Measurements from ENCODE around the gene CD247. TPM values are rescaled to one million over a fixed set of nuclear protein-coding genes. Genes with fewer than 3 reads are reported as not detected.
A peak's percentile ranks its signal among the peaks of the same experiment; 100 is the strongest.

Gene CD247
- total and polyA plus RNA-seq, 9 of the 15 experiments (the other 6 are each of a cell fraction or from before 2014, with no cell fraction given), result 0.08 to 0.42 (median 0.28) TPM; not detected in 5

- TF ChIP-seq E2F4 (CRISPR knock-in tag; IDR thresholded peaks at IDR 0.05; ENCODE audit: low read depth) (no peak), MBD1 (CRISPR knock-in tag; IDR thresholded peaks at IDR 0.05) (no peak), CHAMP1 (IDR thresholded peaks at IDR 0.05) (no peak), HBP1 (CRISPR knock-in tag; IDR thresholded peaks at IDR 0.05) (no peak), ARID1B (IDR thresholded peaks at IDR 0.05) (peak; percentile 47; the same call in 1 of the 2 replicates), ZNF408 (CRISPR knock-in tag; IDR thresholded peaks at IDR 0.05; ENCODE audit: low read depth) (no peak), NR1H2 (CRISPR knock-in tag; IDR thresholded peaks at IDR 0.05) (no peak), CREB5 (CRISPR knock-in tag; IDR thresholded peaks at IDR 0.05) (no peak), ZEB2 (IDR thresholded peaks at IDR 0.05) (peak; percentile 72), SMARCA4 (IDR thresholded peaks at IDR 0.05) (peak; percentile 61; the same call in 1 of the 2 replicates), SMAD2 (IDR thresholded peaks at IDR 0.05; ENCODE audit: low read depth, low read length) (no peak), ARID3A (IDR thresholded peaks at IDR 0.05; ENCODE audit: borderline replicate concordance, low read depth, low read length) (0 out of 2 replicates have a peak, but pooled peaks have one; percentile 25), ZNF444 (CRISPR knock-in tag; IDR thresholded peaks at IDR 0.05) (no peak), EHMT2 (IDR thresholded peaks at IDR 0.05) (peak; percentile 15; the same call in 1 of the 2 replicates), NRF1 (conservative IDR thresholded peaks at IDR 0.05 in 1 of 2, IDR thresholded peaks at IDR 0.05 in 1 of 2) (peak; percentile 57 to 59; a peak in 3 of 4 replicates), ZC3H4 (CRISPR knock-in tag; IDR thresholded peaks at IDR 0.05; ENCODE audit: borderline replicate concordance) (no peak), PHF20 (IDR thresholded peaks at IDR 0.05; ENCODE audit: partially characterized antibody) (no peak)
These were observed 45.4 kb upstream of the CD247 start (continued) for GRCh38 chr1:167563579-167564246.
